Measurements from ENCODE around the gene OLFM1.

OLFM1 gene

GRCh38 chr9:135151757-135152613, 64.5 kb downstream of the OLFM1 start:
- TF ChIP-seq EGR1 (IDR thresholded peaks at IDR 0.05) (no peak), CREB1 (IDR thresholded peaks at IDR 0.05; ENCODE audit: low read depth) (no peak), USF1 (IDR thresholded peaks at IDR 0.05) (no peak), TEAD4 (IDR thresholded peaks at IDR 0.05) (no peak), MAX (IDR thresholded peaks at IDR 0.05) (no peak), NFIC (IDR thresholded peaks at IDR 0.05) (no peak), ZBTB7A (IDR thresholded peaks at IDR 0.05; ENCODE audit: low read depth) (no peak), CEBPB (IDR thresholded peaks at IDR 0.05) (no peak), RAD21 (IDR thresholded peaks at IDR 0.05; ENCODE audit: low read depth) (no peak), TAF1 (IDR thresholded peaks at IDR 0.05; ENCODE audit: low read depth) (no peak), EP300 (IDR thresholded peaks at IDR 0.05; ENCODE audit: borderline replicate concordance) (no peak), YY1 (IDR thresholded peaks at IDR 0.05; ENCODE audit: low read depth) (no peak), FOXM1 (IDR thresholded peaks at IDR 0.05; ENCODE audit: borderline replicate concordance, low read depth) (no peak), TCF12 (IDR thresholded peaks at IDR 0.05; ENCODE audit: low read depth) (no peak)
- TF ChIP-seq, protein P1, sequence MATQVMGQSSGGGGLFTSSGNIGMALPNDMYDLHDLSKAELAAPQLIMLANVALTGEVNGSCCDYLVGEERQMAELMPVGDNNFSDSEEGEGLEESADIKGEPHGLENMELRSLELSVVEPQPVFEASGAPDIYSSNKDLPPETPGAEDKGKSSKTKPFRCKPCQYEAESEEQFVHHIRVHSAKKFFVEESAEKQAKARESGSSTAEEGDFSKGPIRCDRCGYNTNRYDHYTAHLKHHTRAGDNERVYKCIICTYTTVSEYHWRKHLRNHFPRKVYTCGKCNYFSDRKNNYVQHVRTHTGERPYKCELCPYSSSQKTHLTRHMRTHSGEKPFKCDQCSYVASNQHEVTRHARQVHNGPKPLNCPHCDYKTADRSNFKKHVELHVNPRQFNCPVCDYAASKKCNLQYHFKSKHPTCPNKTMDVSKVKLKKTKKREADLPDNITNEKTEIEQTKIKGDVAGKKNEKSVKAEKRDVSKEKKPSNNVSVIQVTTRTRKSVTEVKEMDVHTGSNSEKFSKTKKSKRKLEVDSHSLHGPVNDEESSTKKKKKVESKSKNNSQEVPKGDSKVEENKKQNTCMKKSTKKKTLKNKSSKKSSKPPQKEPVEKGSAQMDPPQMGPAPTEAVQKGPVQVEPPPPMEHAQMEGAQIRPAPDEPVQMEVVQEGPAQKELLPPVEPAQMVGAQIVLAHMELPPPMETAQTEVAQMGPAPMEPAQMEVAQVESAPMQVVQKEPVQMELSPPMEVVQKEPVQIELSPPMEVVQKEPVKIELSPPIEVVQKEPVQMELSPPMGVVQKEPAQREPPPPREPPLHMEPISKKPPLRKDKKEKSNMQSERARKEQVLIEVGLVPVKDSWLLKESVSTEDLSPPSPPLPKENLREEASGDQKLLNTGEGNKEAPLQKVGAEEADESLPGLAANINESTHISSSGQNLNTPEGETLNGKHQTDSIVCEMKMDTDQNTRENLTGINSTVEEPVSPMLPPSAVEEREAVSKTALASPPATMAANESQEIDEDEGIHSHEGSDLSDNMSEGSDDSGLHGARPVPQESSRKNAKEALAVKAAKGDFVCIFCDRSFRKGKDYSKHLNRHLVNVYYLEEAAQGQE (IDR thresholded peaks at IDR 0.05; ENCODE audit: low read depth): no peak

GRCh38 chr9:135152614-135153334, 65.3 kb downstream of the OLFM1 start:
- TF ChIP-seq, protein P1 (IDR thresholded peaks at IDR 0.05; ENCODE audit: low read depth): no peak
- TF ChIP-seq CREB1 (IDR thresholded peaks at IDR 0.05; ENCODE audit: low read depth): no peak
- no peak for TF ChIP-seq FOXM1 (IDR thresholded peaks at IDR 0.05; ENCODE audit: borderline replicate concordance, low read depth)
- 0 out of 2 replicates have a peak, but pooled peaks have one; percentile 46 for TF ChIP-seq USF1 (IDR thresholded peaks at IDR 0.05)
- TF ChIP-seq TCF12 (IDR thresholded peaks at IDR 0.05; ENCODE audit: low read depth): no peak

GRCh38 chr9:135154050-135154615, 66.7 kb downstream of the OLFM1 start:
- TF ChIP-seq, protein P1 (IDR thresholded peaks at IDR 0.05; ENCODE audit: low read depth): no peak
- TF ChIP-seq ZBTB7A (IDR thresholded peaks at IDR 0.05; ENCODE audit: low read depth): no peak
- TF ChIP-seq MAX (IDR thresholded peaks at IDR 0.05): no peak
- no peak for TF ChIP-seq NFIC (IDR thresholded peaks at IDR 0.05)
- TF ChIP-seq TAF1 (IDR thresholded peaks at IDR 0.05; ENCODE audit: low read depth): no peak

- TF ChIP-seq MAX (IDR thresholded peaks at IDR 0.05): no peak
- no peak for TF ChIP-seq CEBPB (IDR thresholded peaks at IDR 0.05)
- no peak for TF ChIP-seq CREB1 (IDR thresholded peaks at IDR 0.05; ENCODE audit: low read depth)
- TF ChIP-seq TCF12 (IDR thresholded peaks at IDR 0.05; ENCODE audit: low read depth): no peak
- no peak for TF ChIP-seq USF1 (IDR thresholded peaks at IDR 0.05)
- no peak for TF ChIP-seq EGR1 (IDR thresholded peaks at IDR 0.05)
- no peak for TF ChIP-seq NFIC (IDR thresholded peaks at IDR 0.05)
- TF ChIP-seq EP300 (IDR thresholded peaks at IDR 0.05; ENCODE audit: borderline replicate concordance): no peak
- no peak for TF ChIP-seq TEAD4 (IDR thresholded peaks at IDR 0.05)
- no peak for TF ChIP-seq FOXM1 (IDR thresholded peaks at IDR 0.05; ENCODE audit: borderline replicate concordance, low read depth)
- TF ChIP-seq YY1 (IDR thresholded peaks at IDR 0.05; ENCODE audit: low read depth): no peak
These were observed 67.9 kb downstream of the OLFM1 start for GRCh38 chr9:135155396-135155795.

All from Ishikawa (cell line).